Psoas muscle (tissue), 8 donors: Measurements from ENCODE around the gene TMEM61. TPM values are rescaled to one million over a fixed set of nuclear protein-coding genes. Genes with fewer than 3 reads are reported as not detected.

Experiments
- ATAC-seq, 4 donors: fragments of 200-7000 bp; cut with Tn5 transposase; one replicate each; pipeline ENCODE4 v1.9.1; 2020; ENCODE audit warnings: moderate library complexity in 3 of 4, mild to moderate bottlenecking in 2 of 4
- DNase-seq, 2 donors: peaks; one replicate each; pipeline ENCODE4 v3.0.0-alpha.2; 2020
- H3K27ac ChIP-seq: fragments of 200-600 bp; one replicate; pipeline ENCODE4 v1.8.0; 2022
- H3K27me3 ChIP-seq, 3 donors: fragments of 200-600 bp in 1 of 3; one replicate each; pipeline versions ENCODE4 v1.6.1 to v1.8.0; 2013 to 2022; ENCODE audit warnings: low read length in 2 of 3, mild to moderate bottlenecking in 2 of 3, moderate library complexity in 1 of 3; ENCODE audit not compliant: insufficient read depth in 3 of 3
- H3K36me3 ChIP-seq, 2 donors: fragments of 200-600 bp in 1 of 2; one replicate each; pipeline versions ENCODE4 v1.6.1 to v1.8.0; 2013 to 2022; ENCODE audit warnings: low read depth in 1 of 2, mild to moderate bottlenecking in 1 of 2, moderate library complexity in 1 of 2; ENCODE audit not compliant: insufficient read depth in 1 of 2
- H3K4me1 ChIP-seq: fragments of 200-600 bp; one replicate; pipeline ENCODE4 v1.8.0; 2022
- H3K4me3 ChIP-seq: fragments of 200-600 bp; one replicate; pipeline ENCODE4 v1.8.0; 2022; ENCODE audit warnings: mild to moderate bottlenecking
- H3K9me3 ChIP-seq: fragments of 200-600 bp; one replicate; pipeline ENCODE4 v1.8.0; 2022
- CTCF ChIP-seq: fragments of 200-600 bp; IDR thresholded peaks from one replicate; pipeline ENCODE4 v1.8.0; 2022; ENCODE audit warnings: antibody characterized with exemption
- WGBS, 3 donors: extraction: QIAGEN DNeasy Blood & Tissue Kit; methylation state at CpG; one replicate each; pipeline versions ENCODE4 v1.1.6 to v1.1.7; 2013; 5-methylcytosine and 5-hydroxymethylcytosine counted together
- intact Hi-C, 2 donors: fragments of 100-400 bp; cut with DNase I; formaldehyde crosslinking; loops; one replicate each; pipeline versions ENCODE4 v1.11.0 to v1.14.2; 2022
- polyA plus RNA-seq, 3 donors: library from polyadenylated mRNA; stranded (reverse); fragments of 200-250 nt; gene quantifications; one replicate each; pipeline ENCODE4 v1.2.3, GENCODE V29; 2013
- total RNA-seq, 4 donors: library from RNA; stranded (reverse); fragmentation: NEBNext Ultra II Directional in 2 of 4; extraction: Animal tissue kit (Norgen Biotek cat#: 25700) in 2 of 4; gene quantifications; one replicate each; pipeline versions ENCODE4 v1.2.1 to v1.2.4, GENCODE V29; 2021 to 2023
- donor health status: healthy with polysubstance abuse.
- donor health status: DM: no; HTN: no; CAD: no; lungs with moderate emphysema.
- donor health status: Bipolar disorder and iron deficiency.
- donor health status: healthy.
- donor health status: DM: yes; HTN: yes; CAD: no.
- donor health status: DM: no; HTN: no; CAD: no.
- donor health status: DM: no; HTN: no; CAD: no.
- donor health status: DM: yes; HTN: yes; CAD: no.

The TMEM61 gene
- total and polyA plus RNA-seq, 7 donors: 0.05 to 0.54 (median 0.25) TPM; not detected in 1

- 80 to 83% (median 82%) methylated on average over 7 of the region's 7 CpGs for WGBS, 3 donors
- Histone ChIP-seq H3K36me3 (no peaks in the 10 kb centered on the region), H3K4me3 (no peak overlapping the region), H3K9me3 (no peaks in the 10 kb centered on the region), H3K4me1 (peaks cover 27% of the 10 kb centered on the region), H3K27ac (peak overlapping the region; percentile 50), H3K27me3 (no peaks in the 10 kb centered on the region)
- DNase-seq: no peak
- intact Hi-C loops: no loop called here
- peak; percentile 52 to 81 (median 66) for ATAC-seq
- no peak for TF ChIP-seq CTCF
Measured at GRCh38 chr1:54971317-54971791, 9.1 kb upstream of the TMEM61 start.

DNA sequence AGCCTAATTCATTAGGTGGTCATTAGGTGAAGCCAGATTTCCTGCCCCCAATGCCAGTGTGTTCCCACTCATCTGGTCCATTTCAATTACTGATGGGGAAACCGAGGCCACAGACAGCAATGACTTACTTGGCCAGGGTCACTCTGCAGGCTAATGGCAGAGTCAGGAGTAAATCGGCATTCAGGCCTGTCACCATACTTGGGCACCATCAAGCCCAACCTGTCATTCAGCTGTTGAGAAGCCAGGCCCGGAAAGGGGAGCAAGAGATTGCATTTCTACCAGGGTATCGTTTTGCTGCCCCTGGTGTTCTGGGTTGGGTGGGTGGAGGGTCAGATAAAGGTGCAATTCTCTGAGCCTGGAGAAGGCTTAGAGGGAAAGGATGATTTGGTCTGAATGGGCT, 8.0 kb upstream of the TMEM61 start:
- ATAC-seq: no peak
- Histone ChIP-seq H3K4me3 (no peak overlapping the region), H3K36me3 (no peaks in the 10 kb centered on the region), H3K9me3 (no peaks in the 10 kb centered on the region), H3K4me1 (peaks cover 27% of the 10 kb centered on the region), H3K27ac (peak overlapping the region; percentile 80), H3K27me3 (no peaks in the 10 kb centered on the region)
- 67 to 83% (median 68%) methylated on average over 4 of the region's 4 CpGs for WGBS, 3 donors
- no peak for DNase-seq
- TF ChIP-seq CTCF: no peak
- intact Hi-C loops: no loop called here

GRCh38 chr1:54973205-54973921, 7.1 kb upstream of the TMEM61 start:
- DNase-seq (peak; percentile 55 to 69), ATAC-seq (peak; percentile 77 to 89 (median 86))
- Histone ChIP-seq H3K4me1 (peaks cover 27% of the 10 kb centered on the region), H3K27me3 (no peaks in the 10 kb centered on the region), H3K27ac (peak overlapping the region; percentile 80), H3K36me3 (no peaks in the 10 kb centered on the region), H3K4me3 (no peak overlapping the region), H3K9me3 (no peaks in the 10 kb centered on the region)
- WGBS, 3 donors: 13 to 17% (median 15%) methylated on average over 5 of the region's 5 CpGs
- intact Hi-C loops: no loop called here
- TF ChIP-seq CTCF: peak; percentile 30

DNA sequence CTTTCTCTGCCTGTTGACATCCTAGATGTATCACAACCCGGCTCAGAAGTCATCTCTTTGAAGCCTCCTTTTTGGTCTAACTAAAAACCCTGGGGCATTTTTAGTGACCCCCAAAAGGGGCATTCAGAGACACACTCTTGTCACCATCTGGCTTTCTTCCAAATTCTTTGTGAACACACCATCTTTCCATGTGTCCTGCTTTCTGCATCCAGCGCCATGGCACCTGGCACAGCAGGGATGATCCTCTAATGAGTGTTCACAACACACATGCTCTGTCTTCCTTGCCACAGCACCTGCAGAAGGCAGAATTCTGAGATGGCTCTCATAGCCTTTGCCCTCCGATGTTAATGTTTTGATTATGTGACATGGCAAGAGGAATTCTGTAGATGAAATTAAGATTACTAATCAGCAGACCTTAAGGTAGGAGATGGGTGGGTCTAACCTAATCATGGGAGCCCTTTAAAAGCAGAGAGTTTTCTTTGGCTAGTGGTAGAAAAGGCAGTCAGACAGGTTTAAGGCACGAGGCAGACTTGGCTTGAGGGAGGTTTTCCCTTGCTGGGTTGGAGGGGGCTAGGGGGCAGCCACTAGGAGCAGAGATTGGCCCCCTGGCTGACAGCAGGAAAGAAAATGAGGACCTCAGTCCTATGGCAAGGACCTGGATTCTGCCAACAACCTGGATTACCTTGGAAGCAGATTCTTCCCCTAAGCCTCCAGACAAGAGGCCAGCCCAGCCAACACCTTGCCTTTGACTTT, 4.9 kb upstream of the TMEM61 start:
- Histone ChIP-seq H3K4me1 (peaks cover 36% of the 10 kb centered on the region), H3K27me3 (no peaks in the 10 kb centered on the region), H3K4me3 (no peak overlapping the region), H3K9me3 (no peaks in the 10 kb centered on the region), H3K27ac (no peak overlapping the region), H3K36me3 (no peaks in the 10 kb centered on the region)
- DNase-seq (no peak), ATAC-seq (no peak)
- no peak for TF ChIP-seq CTCF
- intact Hi-C loops: no loop called here
- 78 to 82% (median 82%) methylated on average over 4 of the region's 4 CpGs for WGBS, 3 donors
